ENCODE results near the gene LSM14B.
A peak's percentile ranks its signal among the peaks of the same experiment; 100 is the strongest.

The LSM14B gene

DNA sequence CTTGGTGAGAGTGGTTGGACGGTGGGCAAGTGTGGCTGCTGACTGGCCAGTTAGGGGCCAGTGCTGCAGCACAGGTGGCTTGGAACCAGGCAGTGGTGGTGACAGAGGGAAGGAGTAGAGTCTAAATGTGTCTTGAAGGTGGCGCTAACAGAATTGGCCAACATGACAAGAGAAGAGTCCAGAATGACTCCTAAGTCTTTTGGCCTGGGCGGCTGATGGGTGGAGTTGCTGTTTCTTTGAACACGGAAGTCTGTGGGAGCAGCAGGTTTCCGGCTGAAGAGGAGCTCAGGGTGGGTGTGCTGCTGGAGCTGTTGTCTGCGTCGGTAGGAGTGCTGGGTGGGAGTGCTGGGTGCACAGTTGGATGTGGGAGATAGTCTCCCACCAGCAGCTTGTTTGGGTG lies 10.1 kb downstream of the LSM14B start:
- no peak for DNase-seq (ENCODE audit: low read depth in 2 of 2)

GRCh38 chr20:62133051-62133845 lies 11.0 kb downstream of the LSM14B start:
- no peak for DNase-seq (ENCODE audit: low read depth in 2 of 2)

DNA sequence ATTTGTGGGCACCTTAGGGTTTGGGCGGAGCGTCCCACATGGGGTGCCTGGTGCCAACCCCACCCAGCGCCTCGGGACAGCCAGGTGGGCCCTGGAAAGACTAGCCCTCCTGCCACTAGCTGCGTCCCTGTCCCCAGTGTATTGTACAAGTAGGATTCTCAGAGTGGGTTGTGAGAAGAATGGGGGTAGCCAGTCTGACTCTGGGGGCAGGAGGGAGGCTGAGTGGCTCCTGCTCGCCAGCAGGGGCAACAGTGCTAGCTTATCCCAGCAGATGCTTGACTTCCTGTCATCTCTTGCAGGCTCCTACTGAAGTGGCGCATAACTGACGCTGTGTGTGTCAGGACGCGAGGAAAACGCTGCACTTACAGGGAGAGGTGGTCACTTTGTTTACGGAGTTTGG lies 11.6 kb downstream of the LSM14B start:
- DNase-seq (ENCODE audit: low read depth in 2 of 2), result no peak

DNA sequence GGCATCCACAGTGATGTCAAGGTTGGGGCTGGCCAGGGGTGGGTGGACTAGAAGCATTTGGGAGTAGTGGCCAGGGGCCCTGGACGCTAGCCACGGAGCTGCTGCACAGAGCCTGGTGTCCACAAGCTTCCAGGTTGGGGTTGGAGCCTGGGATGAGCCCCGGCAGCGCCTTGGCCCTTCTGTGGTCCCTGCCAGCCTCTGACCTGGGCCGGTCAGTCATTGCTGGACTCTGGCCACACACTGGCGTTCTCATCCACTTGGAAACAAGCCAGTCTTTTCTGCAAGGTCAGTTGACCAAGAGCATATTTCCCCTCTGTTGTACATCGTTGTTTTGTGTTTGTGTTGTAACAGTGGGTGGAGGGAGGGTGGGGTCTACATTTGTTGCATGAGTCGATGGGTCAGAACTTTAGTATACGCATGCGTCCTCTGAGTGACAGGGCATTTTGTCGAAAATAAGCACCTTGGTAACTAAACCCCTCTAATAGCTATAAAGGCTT lies 12.5 kb downstream of the LSM14B start:
- DNase-seq (ENCODE audit: low read depth in 2 of 2), result no peak

DNA sequence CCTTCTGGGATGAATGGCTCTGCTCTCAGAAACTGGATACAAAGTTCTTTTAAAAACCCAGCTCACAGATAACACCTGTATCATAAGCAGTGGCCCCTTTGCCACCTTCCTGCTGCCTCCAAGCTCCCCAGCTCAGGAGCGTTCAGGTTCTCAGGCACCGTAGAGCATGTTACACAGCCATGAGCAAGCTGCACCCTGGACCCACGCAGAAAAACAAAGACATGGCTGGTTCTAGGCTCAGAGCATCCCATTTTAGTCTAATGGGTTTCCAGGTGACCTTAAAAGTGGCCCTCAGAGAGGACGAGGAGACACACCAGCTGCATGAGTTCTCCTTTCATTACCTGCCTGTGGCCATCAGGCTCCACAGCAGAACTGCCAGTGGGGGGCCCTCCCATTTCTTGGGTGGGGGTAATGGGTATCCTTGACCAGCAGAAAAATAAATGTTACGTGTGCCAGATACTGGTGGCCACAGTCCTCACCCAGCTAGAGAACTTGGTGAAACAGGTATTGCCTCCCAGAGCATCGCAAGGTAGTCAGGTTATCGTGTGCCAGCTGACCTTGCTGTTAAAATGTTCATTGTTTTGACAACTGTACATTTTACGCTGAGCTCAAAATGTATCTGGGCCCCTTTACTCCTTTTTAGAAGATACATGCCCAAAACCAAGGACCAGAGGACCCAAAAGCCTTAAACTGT lies 13.4 kb downstream of the LSM14B start:
- no peak for DNase-seq (ENCODE audit: low read depth in 2 of 2)

DNA sequence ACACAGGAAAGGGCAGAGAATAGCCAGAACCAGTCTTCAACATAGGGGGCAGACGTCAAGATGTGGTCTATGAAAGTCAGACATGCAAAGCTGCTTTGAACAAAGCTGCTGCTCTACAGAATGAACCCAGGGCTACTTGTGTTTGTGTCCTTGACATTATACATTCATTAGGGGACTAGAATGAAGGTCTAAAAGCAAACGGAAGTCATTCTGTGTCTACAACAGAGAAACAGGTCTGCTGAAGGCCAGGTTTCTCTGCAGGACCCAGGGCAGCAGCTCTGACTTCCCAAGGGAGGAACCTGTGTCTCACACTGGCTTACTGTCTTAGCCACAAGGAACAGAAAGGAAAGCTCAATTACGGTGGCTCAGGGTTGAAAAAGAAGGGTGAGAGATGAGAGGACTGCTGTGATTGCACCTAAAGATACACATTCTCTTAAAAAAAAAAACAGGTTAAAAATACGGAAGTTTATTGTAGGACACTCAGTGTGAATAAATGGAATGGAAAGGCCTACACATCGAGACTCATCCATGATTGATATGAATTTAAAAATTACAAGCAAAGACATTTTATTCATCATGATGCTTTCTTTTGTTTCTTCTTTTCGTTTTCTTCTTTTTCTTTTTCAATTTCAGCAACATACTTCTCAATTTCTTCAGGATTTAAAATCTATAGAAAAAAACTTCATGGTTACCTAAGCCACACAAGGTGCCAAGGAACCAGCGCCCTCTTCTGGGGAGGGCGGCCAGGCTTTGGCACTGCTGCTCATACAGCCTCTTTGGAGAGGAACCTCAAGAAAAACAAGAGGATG lies 14.2 kb downstream of the LSM14B start:
- DNase-seq (ENCODE audit: low read depth in 2 of 2), result peak in 1 of 2 experiments; percentile 34

- DNase-seq (ENCODE audit: low read depth in 2 of 2), result no peak
Observed at GRCh38 chr20:62137092-62137384, 14.8 kb downstream of the LSM14B start.

DNA sequence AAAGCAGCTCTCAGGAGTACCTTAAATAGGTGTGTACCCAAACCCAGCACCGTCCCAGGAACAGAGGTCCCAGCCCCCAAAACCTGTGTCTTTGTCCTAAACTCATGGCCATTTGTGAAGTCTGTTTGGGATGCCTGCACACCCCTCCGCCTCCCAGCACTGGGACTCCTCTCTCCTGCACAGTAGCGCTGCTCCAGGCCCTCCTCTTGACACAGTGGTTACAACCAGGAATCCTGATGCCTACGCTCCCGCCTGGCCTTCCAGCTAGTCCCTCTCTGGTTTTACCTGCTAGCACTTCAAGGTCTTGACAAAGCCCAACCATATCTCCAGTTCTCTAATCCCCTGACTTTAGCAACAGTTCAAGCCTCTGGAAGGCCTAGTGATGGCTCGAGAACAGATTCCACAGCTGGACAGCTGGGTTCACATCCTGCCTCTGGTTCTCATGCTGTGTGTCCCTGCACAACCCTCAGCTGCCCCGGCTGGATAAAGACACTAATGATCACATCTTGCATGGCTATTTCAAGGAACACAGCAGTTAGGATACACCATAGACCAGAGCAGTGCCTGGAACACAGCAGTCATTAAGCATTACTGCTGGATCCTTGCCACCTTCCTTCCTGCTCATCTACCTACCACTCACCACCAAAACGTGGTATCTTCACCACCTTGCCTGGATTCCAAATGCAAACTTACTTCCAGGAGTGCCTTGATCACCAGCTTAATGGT lies 15.4 kb downstream of the LSM14B start:
- no peak for DNase-seq (ENCODE audit: low read depth in 2 of 2)

GRCh38 chr20:62138204-62138543 lies 15.9 kb downstream of the LSM14B start:
- DNase-seq (ENCODE audit: low read depth in 2 of 2), result no peak

DNA sequence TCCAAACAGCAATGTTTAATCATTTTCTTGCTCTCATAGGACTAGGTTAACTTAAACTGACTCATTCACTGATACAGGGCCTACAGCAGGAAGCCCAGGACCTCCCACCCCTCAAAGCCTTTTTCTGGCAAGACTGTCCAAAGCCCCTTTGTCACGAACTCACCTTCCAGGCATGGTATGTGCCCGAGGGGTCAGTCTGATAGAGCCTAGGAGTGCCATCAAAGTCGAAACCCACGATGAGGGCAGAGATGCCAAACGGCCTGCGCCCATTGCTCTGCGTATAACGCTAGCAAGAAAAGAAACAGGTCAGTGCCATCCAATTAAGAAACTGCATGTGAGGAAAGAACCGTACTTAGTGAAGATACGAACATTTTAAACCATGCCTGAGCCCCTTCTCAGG lies 16.6 kb downstream of the LSM14B start:
- DNase-seq (ENCODE audit: low read depth in 2 of 2), result no peak

DNA sequence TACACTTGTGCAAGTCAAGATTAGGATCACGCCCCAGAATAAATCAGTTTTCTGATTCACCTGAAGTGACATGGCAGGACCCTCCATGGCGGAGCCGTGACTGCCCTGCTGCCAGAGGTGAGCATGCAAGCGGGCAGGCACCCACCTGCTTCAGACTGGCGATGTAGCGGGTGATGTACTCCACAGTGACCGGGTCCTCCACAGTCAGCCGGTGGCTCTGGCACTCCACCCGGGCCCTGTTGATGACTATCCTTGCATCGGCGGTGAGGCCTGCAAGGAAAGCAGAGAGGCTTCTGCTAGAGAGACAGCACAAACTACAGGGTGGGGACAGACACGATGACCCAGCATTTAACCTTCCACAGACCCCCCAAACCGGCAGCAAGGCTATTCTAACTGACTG lies 17.4 kb downstream of the LSM14B start:
- DNase-seq (ENCODE audit: low read depth in 2 of 2), result no peak

GRCh38 chr20:62141043-62141396 lies 18.7 kb downstream of the LSM14B start:
- DNase-seq (ENCODE audit: low read depth in 2 of 2), result no peak

DNA sequence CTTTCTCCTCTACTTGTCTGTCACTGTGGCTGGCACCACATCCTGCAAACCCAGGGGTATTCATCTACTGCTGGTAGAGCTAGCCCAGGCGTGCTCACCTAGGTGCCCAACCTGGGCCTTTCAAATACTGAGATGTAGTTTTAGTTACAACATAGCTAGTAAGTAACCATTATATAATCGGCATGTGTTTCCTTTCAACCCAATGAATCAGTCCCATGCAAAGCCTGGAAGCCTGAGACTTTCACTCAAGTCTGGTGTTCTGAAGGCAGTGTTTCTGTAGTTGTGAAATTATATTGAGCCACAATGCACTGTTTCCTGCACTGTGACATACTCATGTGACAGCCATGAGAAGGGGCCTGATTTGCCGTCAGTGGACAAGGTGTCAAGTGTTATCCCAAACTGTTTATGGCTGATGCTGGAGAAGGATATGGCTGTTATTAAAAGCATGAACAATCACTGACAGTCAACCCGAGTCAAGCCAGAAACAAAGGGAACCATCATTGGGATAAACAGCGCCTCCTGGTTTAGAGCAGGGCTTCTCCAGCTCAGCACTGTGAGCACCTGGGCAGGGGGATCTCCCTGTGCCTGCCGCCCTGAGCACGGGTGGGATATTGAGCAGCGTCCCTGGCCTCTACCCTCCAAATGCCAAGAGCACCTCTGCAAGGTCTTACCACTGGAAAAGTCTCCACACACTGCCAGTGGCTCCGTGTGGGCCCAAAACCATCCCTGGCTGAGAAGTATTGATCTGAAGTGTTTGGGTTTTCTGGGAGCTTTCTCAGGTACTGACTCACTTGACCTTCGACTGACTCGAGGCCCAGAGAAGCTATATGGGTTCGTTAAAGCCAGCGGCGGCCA lies 19.3 kb downstream of the LSM14B start:
- DNase-seq (ENCODE audit: low read depth in 2 of 2), result no peak

DNA sequence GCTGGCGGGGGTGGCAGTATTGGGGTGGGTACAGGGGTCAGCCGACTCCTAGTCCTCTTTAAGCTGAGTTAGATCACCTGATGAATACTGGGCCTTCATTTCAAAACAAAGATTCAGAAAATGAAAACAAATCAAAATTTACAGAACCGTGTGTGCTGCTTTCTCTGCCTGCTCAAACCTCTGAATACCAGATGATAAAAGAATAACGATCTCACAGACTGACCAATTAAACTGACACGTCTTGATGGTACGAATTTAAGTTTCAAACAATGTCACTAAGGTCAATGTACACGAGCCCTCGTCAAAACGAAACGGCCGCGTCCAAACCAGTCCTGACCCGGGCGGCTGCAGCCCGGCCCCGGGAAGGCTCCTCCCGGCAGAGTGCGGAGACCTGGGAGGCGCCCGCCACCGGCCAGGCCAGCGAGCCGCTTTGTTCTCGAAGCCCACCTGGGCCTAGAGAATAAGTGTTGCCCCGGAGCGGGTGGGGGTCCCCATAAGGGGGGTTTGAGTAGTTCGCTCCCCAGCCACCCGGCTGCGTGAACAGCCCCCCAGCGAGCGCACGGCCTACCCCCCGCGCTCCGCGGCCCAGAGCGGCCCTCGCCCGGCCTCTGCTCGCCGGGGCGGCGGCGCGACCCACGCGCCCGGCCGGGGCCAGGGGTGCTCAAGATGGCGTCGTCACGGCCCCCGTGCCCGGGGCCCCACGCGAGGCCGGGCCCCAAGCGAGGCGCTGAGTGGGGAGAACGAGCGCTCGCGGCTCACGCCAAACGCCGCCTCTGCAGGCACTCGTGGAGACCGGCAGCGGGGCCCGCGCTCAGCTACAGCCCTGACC lies 20.2 kb downstream of the LSM14B start:
- DNase-seq (ENCODE audit: low read depth in 2 of 2), result no peak

GRCh38 chr20:62143081-62143956 lies 21.0 kb downstream of the LSM14B start, which contains the start of the genes PSMA7 and SS18L1:
PSMA7 (minus strand) TSS chr20:62143394; CDS start chr20:62143303, 91 bp downstream.
SS18L1 (plus strand) TSS chr20:62143769; CDS start chr20:62143821, 52 bp downstream.
- DNase-seq (ENCODE audit: low read depth in 2 of 2), result peak; percentile 71 to 72

DNA sequence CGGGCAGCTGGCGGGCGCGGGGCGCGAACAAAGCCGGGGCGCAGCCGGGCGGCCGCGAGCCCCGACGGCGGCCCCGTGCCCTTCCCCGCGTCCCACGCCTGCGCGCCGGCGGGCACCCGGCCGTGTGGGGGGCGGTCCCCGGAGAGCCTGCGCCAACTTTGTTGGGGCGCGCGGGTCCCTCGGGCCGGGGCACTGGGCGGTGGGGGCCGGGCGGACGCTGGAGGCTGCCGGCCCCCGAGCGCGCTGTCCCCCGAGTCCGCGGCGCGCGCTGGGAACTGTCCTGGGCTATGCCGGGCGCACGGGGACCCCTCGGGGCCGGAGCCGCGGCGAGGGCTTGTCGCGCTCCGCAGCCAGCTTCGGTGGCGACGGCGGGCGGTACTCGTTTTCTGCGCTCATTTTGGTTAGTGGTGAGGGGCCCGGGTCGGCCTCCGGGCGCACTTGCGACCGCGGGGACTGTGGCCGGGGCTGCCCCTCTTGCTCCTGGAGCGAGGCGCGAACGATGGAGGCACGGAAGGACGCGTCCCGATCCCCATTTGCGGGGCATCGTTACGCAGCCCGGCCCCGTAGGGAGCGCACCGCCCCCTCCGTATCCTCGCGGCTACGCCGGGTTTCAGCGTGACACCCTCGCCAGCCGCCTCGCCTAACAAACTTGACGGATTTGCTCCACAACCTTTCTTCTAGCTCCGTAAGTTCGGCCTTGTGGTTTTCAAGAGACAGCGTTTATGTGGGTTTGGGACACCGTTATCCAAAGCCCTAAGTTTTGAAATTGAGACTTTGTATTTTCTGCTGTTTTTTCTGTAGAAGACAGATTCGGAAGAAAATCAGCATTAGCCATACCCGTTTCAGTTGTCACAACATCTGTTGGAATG lies 21.9 kb downstream of the LSM14B start:
- DNase-seq (ENCODE audit: low read depth in 2 of 2), result no peak

GRCh38 chr20:62145688-62146018 lies 23.4 kb downstream of the LSM14B start:
- DNase-seq (ENCODE audit: low read depth in 2 of 2), result no peak

Measured in fibroblast of skin of left quadriceps (primary cell).